WTC11 (cell line): Measurements from ENCODE around the gene SAP30BP. TPM values are rescaled to one million over a fixed set of nuclear protein-coding genes. Genes with fewer than 3 reads are reported as not detected.

Experiments used
- ATAC-seq: fragments of 200-7000 bp; cut with Tn5 transposase; 2 replicates; pipeline ENCODE4 v1.10.0; 2021; ENCODE audit warnings: mild to moderate bottlenecking, moderate library complexity
- CTCF ChIA-PET: fragments of 300-600 bp; sonication (Branson Sonifier 250); formaldehyde crosslinking; loops from one replicate; lab custom pipeline; 2021; ENCODE audit warnings: antibody characterized with exemption; lab: Charles Lee
- POLR2A ChIA-PET: fragments of 350-600 bp; sonication (Branson Sonifier 250); formaldehyde crosslinking; loops from one replicate; lab custom pipeline; 2021; ENCODE audit warnings: antibody characterized with exemption; lab: Charles Lee
- DNase-seq: peaks from one replicate; pipeline ENCODE4 v3.0.0; 2021; ENCODE audit warnings: low spot score
- H3K27ac Mint-ChIP-seq: 2 replicates; pipeline ENCODE4 v1.8.0; 2021; ENCODE audit warnings: mixed read lengths
- H3K27me3 Mint-ChIP-seq: 2 replicates; pipeline ENCODE4 v1.8.0; 2021; ENCODE audit warnings: low read depth, mild to moderate bottlenecking, moderate library complexity, mixed read lengths
- H3K36me3 Mint-ChIP-seq: 2 replicates; pipeline ENCODE4 v1.8.0; 2021; ENCODE audit warnings: mixed read lengths
- H3K4me1 Mint-ChIP-seq: 2 replicates; pipeline ENCODE4 v1.8.0; 2022; ENCODE audit warnings: mixed read lengths
- H3K4me3 Mint-ChIP-seq: 2 replicates; pipeline ENCODE4 v1.8.0; 2021; ENCODE audit warnings: mild to moderate bottlenecking, moderate library complexity, mixed read lengths
- H3K9me3 Mint-ChIP-seq: 2 replicates; pipeline ENCODE4 v1.8.0; 2021; ENCODE audit warnings: mixed read lengths
- ATF2 ChIP-seq: sonication (generic); formaldehyde crosslinking; IDR thresholded peaks from 2 replicates; pipeline ENCODE4 v1.8.1; 2022; ENCODE audit warnings: low read depth, missing genetic modification reagents, borderline replicate concordance
- CREM ChIP-seq: sonication (generic); formaldehyde crosslinking; IDR thresholded peaks from 2 replicates; pipeline ENCODE4 v1.8.1; 2022; ENCODE audit warnings: mild to moderate bottlenecking, missing genetic modification reagents, moderate library complexity
- FOXP1 ChIP-seq: sonication (generic); formaldehyde crosslinking; IDR thresholded peaks from 2 replicates; pipeline ENCODE4 v1.8.0; 2022; ENCODE audit warnings: missing genetic modification reagents, mild to moderate bottlenecking, moderate library complexity, borderline replicate concordance
- GRHL2 ChIP-seq: fragments of 250-450 bp; sonication (Bioruptor Pico); IDR thresholded peaks from 2 replicates; pipeline ENCODE4 v1.8.0; 2022; ENCODE audit warnings: mild to moderate bottlenecking, moderate library complexity; ENCODE audit not compliant: insufficient replicate concordance, severe bottlenecking
- HMGA2 ChIP-seq: fragments of 250-450 bp; sonication (Bioruptor Pico); IDR thresholded peaks from 2 replicates; pipeline ENCODE4 v1.4.0; 2021; ENCODE audit warnings: mild to moderate bottlenecking, moderate library complexity
- IRF2 ChIP-seq: sonication (generic); formaldehyde crosslinking; IDR thresholded peaks from 2 replicates; pipeline ENCODE4 v1.8.0; 2022; ENCODE audit warnings: low read depth, missing genetic modification reagents, borderline replicate concordance
- MLX ChIP-seq: sonication (generic); formaldehyde crosslinking; IDR thresholded peaks from 2 replicates; pipeline ENCODE4 v1.8.1; 2023; ENCODE audit warnings: mild to moderate bottlenecking, missing genetic modification reagents, moderate library complexity
- NR3C1 ChIP-seq: sonication (generic); formaldehyde crosslinking; conservative IDR thresholded peaks from 2 replicates; pipeline ENCODE4 v1.8.1; 2023; ENCODE audit warnings: low read depth, mild to moderate bottlenecking, missing genetic modification reagents
- PRDM15 ChIP-seq: sonication (generic); formaldehyde crosslinking; IDR thresholded peaks from 2 replicates; pipeline ENCODE4 v1.8.0; 2022; ENCODE audit warnings: missing genetic modification reagents
- RELA ChIP-seq: sonication (generic); formaldehyde crosslinking; IDR thresholded peaks from 2 replicates; pipeline ENCODE4 v1.8.1; 2022; ENCODE audit warnings: missing genetic modification reagents, mild to moderate bottlenecking, borderline replicate concordance
- RORB ChIP-seq: fragments of 250-450 bp; sonication (Bioruptor Pico); IDR thresholded peaks from 2 replicates; pipeline ENCODE4 v1.9.0; 2021; ENCODE audit warnings: mild to moderate bottlenecking
- SMAD3 ChIP-seq: sonication (generic); formaldehyde crosslinking; IDR thresholded peaks from 2 replicates; pipeline ENCODE4 v1.8.0; 2022; ENCODE audit warnings: missing genetic modification reagents, mild to moderate bottlenecking, borderline replicate concordance
- SMAD4 ChIP-seq: sonication (generic); formaldehyde crosslinking; IDR thresholded peaks from 2 replicates; pipeline ENCODE4 v1.8.0; 2022; ENCODE audit warnings: mild to moderate bottlenecking, missing genetic modification reagents
- TEAD4 ChIP-seq: sonication (generic); formaldehyde crosslinking; IDR thresholded peaks from 2 replicates; pipeline ENCODE4 v1.8.0; 2022; ENCODE audit warnings: mild to moderate bottlenecking, missing genetic modification reagents
- USF2 ChIP-seq: sonication (generic); formaldehyde crosslinking; IDR thresholded peaks from 2 replicates; pipeline ENCODE4 v1.8.1; 2023; ENCODE audit warnings: mild to moderate bottlenecking, missing genetic modification reagents, moderate library complexity
- ZNF121 ChIP-seq: sonication (generic); formaldehyde crosslinking; IDR thresholded peaks from 2 replicates; pipeline ENCODE4 v1.8.0; 2023; ENCODE audit warnings: missing genetic modification reagents
- ZNF138 ChIP-seq: sonication (generic); formaldehyde crosslinking; conservative IDR thresholded peaks from 2 replicates; pipeline ENCODE4 v1.8.1; 2022; ENCODE audit warnings: mild to moderate bottlenecking, moderate library complexity, missing genetic modification reagents
- ZNF281 ChIP-seq: sonication (generic); formaldehyde crosslinking; IDR thresholded peaks from 2 replicates; pipeline ENCODE4 v1.8.0; 2023; ENCODE audit warnings: mild to moderate bottlenecking, missing genetic modification reagents
- ZNF317 ChIP-seq: sonication (generic); formaldehyde crosslinking; IDR thresholded peaks from 2 replicates; pipeline ENCODE4 v1.8.1; 2023; ENCODE audit warnings: low read depth, mild to moderate bottlenecking, moderate library complexity, missing genetic modification reagents, borderline replicate concordance
- total RNA-seq: library from RNA; stranded (reverse); gene quantifications from 3 replicates; pipeline ENCODE4 v1.2.3, GENCODE V29; 2021

The SAP30BP gene
- total RNA-seq, 1 experiment from 2014 or later, result 86.8 TPM

- ATAC-seq, result no peak
- H3K27me3 Mint-ChIP-seq, result no peaks in the 10 kb centered on the region
- no peaks in the 10 kb centered on the region for H3K36me3 Mint-ChIP-seq
- POLR2A ChIA-PET, result interaction anchor here (1.0 kb wide), 1 partner anchor 7 kb away, joined by 4 read pairs; no protein-coding TSS in a partner anchor
- peaks cover 11% of the 10 kb centered on the region for H3K4me1 Mint-ChIP-seq
- CTCF ChIA-PET, result interaction anchor here (0.5 to 11.9 kb wide), 15 partner anchors 17 to 170 kb away, joined by 3 to 456 read pairs (median 23); partner anchors contain the start of genes GALK1 and MYO15B
- no peak overlapping the region for H3K27ac Mint-ChIP-seq
- DNase-seq, result no peak
- no peak for TF ChIP-seq GRHL2
- no peak for TF ChIP-seq HMGA2 (CRISPR knock-in tag)
- no peak for TF ChIP-seq FOXP1 (CRISPR knock-in tag)
- no peak for TF ChIP-seq ATF2 (CRISPR knock-in tag)
- no peak for TF ChIP-seq NR3C1 (CRISPR knock-in tag)
- TF ChIP-seq ZNF281, result no peak
- no peak for TF ChIP-seq RORB
- no peak for TF ChIP-seq SMAD3 (CRISPR knock-in tag)
- no peak overlapping the region for H3K4me3 Mint-ChIP-seq
- no peaks in the 10 kb centered on the region for H3K9me3 Mint-ChIP-seq
Measured at GRCh38 chr17:75634754-75635609, 32.2 kb upstream of the SAP30BP start.

GRCh38 chr17:75635610-75636202, 31.4 kb upstream of the SAP30BP start:
- ChIA-PET CTCF (interaction anchor here (0.6 to 11.9 kb wide), 7 partner anchors 16 to 129 kb away, joined by 3 to 456 read pairs (median 133); partner anchors contain the start of gene GALK1), POLR2A (no interaction called here)
- DNase-seq, result no peak
- H3K9me3 Mint-ChIP-seq, result no peaks in the 10 kb centered on the region
- H3K4me3 Mint-ChIP-seq, result no peak overlapping the region
- H3K27ac Mint-ChIP-seq, result no peak overlapping the region
- H3K27me3 Mint-ChIP-seq, result no peaks in the 10 kb centered on the region
- ATAC-seq, result no peak
- TF ChIP-seq CREM (CRISPR knock-in tag), result no peak
- no peak for TF ChIP-seq SMAD3 (CRISPR knock-in tag)
- no peak for TF ChIP-seq USF2 (CRISPR knock-in tag)
- TF ChIP-seq TEAD4, result no peak
- no peak for TF ChIP-seq ZNF281
- TF ChIP-seq ZNF121, result no peak
- TF ChIP-seq PRDM15, result no peak
- TF ChIP-seq RELA (CRISPR knock-in tag), result no peak
- TF ChIP-seq IRF2 (CRISPR knock-in tag), result no peak
- no peak for TF ChIP-seq MLX (CRISPR knock-in tag)
- TF ChIP-seq ZNF317, result no peak
- TF ChIP-seq ZNF138 (CRISPR knock-in tag), result no peak
- TF ChIP-seq SMAD4 (CRISPR knock-in tag), result no peak
- peaks cover 11% of the 10 kb centered on the region for H3K4me1 Mint-ChIP-seq
- H3K36me3 Mint-ChIP-seq, result no peaks in the 10 kb centered on the region
